Smooth muscle cell of the brain vasculature (primary cell): Measurements from ENCODE around the gene NUP42.
"Not testable (repeated sequence)": the region's sequence is repeated elsewhere in the genome, so short reads cannot be mapped to it uniquely, and the experiment has no call there.

ENCODE experiments used
- DNase-seq: peaks from one replicate; pipeline ENCODE4 v3.0.0-alpha.2; 2012; ENCODE audit warnings: low read depth, low spot score

Gene NUP42

DNA sequence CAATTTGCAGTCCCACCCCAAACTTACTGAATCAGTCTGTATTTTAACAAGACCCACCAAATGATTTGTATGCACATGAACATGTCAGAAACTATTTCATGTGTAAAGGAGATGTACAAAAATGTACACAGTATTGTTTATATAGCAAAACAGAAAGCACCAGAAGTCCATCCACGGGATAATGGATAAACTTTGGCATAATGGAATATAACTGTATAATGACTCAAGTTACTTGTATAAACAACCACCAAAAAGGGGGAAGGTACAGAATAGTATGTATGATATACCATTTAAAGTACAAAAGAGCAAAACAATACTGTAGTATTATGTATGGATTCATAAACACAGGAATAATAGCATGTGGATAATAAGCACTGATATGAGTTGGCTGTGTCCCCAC lies 22.4 kb downstream of the NUP42 start:
- no peak for DNase-seq

DNA sequence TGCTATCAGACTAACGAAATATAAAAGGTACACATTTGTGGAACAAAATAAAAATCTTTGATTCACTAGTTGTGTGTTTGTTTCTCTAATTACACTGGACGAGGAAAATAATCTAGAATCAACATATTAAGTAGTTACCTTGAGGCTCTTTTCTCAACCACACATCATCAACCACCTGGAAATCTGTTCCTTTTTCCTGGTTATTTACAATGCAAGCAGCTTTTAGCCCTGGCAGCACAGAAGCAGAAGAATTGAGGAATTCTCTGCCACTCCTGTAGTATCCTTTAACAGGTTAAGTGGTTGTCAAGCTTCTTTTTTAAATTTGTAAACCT lies 23.7 kb downstream of the NUP42 start:
- DNase-seq: no peak

DNA sequence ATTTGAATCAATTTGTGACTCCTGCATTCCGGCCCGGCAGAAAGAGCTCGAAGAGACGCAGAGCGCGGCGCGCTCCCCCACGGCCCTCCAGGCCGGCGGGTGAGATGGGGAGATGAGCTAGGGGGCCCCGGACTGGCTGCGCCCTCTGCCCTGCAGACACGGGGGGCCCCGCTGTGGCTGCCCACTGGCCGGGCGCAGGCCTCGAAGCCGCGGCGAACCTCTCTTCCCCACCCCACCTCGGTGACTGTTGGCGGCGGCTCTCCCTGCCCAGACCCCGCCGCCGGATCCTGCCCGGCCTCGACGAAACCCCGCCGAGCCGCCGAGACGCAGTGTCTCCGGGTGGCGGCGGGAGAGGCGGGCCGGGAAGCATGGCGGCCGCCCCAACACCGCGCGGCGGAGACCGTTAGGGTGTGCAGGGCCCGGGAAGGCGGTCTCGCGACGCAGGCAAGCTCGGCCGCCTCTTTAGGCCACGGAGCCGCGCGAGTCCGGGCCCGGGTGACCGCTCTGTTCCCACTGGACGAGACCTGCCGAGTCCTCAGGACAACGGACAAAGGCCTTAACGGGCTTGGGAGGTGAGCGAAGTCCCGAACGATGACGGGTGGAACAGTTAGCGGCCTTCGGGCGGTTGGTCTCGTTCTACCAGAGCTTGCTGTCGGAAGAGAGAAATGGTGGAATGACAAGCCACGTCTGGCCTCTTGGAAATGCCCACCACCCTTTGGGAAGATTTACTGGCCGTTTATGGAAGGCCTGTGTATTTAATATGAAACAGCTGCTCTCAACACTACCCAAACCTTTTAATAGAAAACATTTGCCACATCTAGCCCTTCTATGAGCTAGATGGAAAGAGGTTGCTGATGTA lies 24.3 kb downstream of the NUP42 start:
- no peak for DNase-seq

DNA sequence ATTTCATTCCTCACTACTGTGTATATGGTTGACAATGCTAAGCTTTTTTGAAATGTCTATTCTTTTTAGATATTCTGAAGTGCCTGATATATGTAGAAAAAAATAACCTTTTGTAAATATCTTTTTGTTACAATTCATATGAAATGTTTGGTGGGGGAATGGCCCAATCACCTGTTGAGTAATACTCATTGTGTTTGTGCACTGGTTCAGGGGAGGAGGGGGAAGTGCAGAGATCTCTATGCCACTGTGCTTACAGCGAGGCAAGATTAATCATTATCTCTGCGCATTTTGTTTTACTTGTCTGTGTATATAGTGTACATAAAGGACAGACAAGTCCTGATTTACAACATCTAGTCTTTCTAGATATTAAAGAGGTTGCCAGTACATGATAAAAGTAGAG lies 25.2 kb downstream of the NUP42 start:
- no peak for DNase-seq

DNA sequence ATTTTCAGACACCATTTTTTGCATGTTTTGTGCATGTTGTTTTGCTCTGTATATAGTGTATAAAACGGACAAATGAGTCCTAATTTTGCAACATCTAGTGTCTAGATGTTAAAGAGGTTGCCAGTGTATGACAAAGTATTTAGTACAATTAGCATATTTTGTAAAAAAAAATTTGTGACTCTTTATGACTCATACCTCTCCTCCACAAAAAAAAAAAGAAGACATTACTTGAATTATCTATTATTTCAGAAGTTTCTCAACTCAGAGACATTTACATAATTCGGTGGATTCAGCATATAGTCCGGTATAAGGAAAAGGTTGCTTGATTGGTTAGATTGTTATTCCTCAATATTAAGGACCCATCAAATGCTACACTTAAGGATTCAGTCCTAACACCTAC lies 26.0 kb downstream of the NUP42 start:
- no peak for DNase-seq

DNA sequence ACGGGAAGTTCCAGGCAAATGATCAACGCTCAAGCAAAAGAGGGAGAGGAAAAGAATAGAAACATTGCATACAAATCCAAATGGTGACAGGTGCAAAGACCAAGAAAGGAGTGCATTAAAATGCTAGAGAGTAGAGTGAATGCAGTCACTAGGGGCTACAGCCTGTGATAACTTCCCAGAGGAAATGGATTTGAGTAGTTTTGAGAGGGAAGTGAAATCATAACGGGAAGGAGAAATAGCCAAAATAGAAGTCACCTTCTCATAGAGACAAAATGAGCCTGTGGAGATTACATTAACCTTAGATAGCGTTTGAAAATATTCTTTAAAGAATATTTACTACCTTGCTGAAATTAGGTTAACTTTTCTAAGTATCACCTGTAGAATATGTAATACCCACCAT lies 26.5 kb downstream of the NUP42 start:
- no peak for DNase-seq

DNA sequence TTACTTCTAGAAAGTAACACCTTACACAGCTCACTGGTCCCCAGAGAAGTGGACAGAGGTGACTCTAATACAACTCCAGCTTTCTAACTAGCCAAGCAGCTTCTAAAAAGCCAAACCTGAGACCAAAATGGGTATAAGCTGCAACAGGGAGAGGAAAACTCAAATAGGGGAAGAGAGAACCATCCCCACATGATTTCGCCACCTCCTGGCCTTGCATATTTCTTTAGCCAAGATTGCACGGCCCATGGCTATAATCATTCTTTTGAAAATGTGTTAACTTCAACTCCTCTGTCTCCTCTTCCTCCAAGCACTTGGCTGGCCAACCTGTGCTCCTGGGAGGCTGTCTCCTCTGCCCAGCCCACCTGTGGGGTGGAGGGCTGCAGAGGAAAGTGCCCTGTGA lies 28.7 kb downstream of the NUP42 start:
- no peak for DNase-seq

DNA sequence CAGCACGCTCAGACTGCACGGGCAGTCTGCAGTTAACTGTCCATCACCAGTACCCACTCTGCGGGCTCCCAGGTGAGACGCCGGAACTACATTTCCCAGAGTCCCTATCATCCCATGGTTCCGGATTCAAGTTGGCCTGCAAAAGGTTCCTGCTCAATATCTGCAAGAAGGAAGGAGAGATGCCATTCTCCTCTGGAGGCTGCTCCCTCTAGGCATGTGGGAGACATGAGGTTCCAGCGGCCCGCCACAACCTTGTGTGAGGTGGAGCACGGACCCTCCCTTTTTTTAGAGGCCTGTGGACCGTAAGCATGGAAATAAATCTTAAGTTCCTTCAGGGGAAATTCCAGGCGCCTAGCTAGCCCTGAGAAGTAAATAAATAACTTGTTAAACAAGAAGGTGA lies 29.7 kb downstream of the NUP42 start:
- no peak for DNase-seq

DNA sequence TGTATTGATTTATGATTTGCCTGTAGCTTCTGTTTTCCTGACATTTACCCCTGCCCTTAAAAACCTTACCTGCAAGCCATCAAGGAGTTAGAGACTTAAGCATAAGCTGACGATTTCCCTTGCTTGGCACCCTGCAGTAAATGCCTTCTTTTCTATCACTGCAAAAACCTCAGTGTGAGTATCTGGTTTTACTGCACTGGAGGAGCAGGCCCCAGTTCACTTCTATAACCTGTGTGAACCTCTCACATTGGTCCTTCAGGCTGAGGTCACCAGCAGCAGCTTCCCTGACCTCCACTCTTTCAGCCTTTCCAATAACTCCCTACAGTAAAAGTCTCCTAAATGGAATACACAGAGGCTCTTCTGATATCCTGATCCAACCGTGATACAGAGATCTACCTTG lies 30.5 kb downstream of the NUP42 start:
- no peak for DNase-seq

DNA sequence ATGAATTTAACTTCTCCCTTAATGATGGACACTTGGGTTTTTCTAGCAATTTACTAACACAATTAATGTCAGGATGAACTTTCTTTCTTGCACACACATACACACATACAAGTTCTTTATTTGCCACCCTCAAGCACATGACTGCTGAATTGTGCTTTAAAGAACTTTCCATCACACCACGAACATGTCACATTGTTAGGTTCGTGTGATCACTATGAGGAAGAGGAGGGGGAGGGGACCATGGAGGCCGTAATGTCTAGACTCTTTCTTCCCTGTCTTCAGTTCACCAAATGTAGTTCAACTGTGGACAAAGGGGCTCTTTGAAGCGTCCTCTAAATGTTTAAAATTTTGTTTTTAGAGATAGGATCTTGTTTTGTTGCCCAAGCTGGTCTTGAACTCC lies 31.0 kb downstream of the NUP42 start:
- DNase-seq: no peak

DNA sequence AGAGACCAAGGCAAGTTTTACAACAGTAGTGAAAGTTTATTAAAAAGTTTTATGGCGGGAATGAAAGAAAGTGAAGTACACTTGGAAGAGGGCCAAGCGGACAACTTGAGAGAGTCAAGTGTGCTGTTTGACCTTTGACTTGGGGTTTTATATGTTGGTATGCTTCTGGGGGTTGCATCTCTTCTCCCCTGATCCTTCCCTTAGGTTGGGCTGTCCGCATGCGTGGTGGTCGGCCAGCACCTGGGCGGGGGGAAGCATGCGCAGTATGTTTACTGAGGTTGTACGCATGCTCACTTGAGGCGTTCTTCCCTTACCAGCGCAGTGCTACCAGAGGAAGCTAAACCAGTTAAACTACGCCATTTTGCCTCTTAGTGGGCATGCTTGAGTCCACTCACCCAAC lies 31.9 kb downstream of the NUP42 start:
- no peak for DNase-seq

DNA sequence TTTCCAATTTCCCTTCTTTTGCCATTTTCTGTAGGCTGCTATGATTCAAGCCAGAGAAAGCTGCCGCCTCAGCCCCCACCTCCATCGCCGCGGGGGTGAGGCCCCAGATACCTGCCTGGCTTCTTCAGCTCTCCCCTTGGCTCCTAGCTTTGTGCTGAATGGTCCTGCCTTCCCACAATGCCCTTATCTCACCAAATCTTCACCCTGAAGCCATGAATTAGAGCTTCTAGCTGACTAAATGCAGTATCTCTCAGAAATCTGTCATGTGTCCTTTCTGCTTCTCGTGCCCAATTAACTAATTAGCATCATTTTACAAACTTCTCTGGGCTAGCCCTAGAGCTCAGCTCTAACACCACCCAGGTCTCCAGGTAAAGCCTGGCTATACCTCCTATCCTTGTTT lies 32.6 kb downstream of the NUP42 start:
- no peak for DNase-seq

DNA sequence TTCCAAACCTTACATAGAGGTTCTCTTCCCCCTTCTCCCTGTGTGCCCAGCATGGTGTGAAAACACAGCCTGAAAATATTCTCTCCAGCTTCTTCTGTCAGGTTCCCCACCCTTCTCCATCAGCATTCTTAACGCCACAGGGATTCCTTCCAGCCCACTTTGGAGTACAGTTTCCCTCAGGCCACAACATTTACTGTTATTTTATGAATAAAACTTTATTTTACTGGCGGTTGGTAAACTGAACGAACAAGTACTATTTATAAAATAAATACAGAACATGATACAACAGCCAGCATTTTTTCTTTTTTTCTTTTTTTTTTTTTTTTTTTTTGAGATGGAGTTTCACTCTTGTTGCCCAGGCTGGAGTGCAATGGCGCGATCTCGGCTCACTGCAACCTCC lies 33.1 kb downstream of the NUP42 start:
- DNase-seq: no peak

DNA sequence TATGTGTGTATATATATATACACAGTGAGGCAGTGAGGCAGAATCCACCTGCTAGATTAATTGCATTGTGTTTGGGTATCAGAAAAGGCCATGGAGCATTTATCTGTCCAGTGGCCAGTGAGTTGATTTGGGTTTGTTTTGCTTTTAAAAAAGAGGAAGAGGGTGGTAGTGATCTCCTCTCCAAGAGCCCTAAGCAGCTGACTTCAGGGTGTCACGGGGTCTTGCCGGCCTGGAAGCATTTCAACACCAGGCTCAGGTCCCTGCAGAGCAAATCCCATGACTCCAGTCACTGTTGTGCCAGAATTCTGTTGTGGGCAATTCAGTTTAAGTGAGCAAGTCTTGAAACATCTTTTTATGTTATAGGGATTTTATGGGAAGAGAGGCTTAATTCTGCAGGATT lies 34.2 kb downstream of the NUP42 start:
- DNase-seq: no peak

DNA sequence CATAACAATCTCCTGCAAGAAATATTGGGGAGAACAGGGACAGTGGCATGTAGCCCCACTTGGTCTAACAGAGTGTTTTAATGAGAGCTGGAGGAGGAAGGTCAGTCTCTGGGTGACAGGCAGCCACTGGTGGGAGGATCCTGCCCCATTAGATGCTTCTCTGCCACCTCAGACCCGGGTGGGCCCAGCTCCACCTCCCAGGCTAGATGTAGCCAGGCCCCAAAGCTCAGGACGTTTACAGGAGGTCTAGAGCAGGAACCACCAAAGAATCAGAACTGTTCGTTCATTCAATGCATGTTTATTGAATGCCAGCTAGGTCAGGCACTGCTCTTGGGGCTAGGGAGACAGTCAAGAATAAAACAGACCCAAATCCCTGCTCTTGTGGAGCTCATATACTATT lies 36.3 kb downstream of the NUP42 start:
- no peak for DNase-seq

DNA sequence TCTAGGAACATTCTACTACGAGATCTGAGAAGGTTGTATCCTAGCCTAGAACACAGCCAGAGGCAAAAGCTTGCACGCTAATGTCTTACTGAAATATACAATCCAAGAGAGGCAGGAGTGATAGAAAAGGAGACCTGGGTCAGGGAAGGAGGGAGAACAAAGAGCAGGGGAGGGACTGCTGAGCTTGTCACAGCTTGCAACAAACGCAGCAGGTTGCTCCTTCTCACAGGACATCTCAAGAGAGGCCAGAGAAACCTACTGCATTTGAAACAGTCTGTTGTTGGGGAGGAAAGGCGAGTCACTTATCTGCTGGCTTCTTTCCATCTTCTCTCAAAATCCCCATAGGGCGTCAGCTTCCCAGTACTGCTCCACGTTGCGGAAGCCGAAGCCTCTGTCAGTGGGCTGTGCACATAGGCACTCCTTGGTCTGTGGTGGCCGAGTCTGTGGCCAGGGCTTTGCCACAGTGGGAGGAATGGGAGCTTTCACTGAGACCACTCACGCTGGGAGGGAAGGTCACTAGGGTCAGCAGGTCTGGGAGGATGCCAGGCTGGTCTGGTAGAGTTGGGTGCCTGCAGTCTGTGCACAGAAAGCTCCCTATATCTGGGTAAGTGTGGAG lies 39.0 kb downstream of the NUP42 start:
- no peak for DNase-seq

DNA sequence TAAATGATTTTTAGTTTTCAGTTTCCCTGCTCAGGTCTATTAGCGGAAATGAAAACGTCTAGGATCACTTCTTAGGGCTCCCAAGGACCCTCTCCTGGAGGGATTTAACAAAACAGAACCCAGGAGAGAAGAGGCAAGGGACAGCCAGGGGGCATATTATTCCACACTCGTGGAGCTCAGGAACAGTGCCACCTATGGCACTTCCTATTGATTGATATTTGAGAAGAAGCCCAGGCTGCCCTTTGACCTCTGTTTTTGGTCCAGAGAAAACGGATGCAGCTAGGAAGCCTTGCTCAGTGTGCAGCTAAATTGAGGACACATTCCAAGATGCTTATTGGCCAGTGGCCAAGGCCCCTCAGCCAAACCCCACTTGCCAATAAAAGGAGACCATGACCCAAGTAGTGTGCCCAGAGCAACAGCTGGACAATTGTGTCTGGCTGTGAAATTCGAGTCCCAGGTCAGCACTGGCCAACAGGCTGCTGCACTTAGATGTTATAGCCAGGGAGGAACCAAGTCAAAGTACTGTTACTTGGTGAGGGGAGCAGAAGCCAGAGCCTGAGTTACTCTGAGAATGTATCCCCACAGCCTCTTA lies 40.7 kb downstream of the NUP42 start:
- DNase-seq: no peak

DNA sequence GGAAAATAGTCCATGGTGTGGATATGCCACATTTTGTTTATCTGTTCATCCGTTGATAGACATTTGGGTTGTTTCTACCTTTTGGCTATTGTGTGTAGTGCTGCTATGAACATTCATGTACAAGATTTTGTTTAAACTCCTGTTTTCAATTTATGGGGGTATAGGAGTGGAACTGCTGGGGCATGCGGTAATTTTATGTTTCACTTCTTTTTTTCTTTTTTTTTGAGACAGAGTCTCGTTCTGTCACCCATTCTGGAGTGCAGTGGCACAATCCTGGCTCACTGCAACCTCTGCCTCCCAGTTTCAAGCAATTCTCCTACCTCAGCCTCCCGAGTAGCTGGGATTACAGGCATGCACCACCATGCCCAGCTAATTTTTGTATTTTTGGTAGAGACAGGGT lies 42.5 kb downstream of the NUP42 start:
- not testable (repeated sequence) for DNase-seq

DNA sequence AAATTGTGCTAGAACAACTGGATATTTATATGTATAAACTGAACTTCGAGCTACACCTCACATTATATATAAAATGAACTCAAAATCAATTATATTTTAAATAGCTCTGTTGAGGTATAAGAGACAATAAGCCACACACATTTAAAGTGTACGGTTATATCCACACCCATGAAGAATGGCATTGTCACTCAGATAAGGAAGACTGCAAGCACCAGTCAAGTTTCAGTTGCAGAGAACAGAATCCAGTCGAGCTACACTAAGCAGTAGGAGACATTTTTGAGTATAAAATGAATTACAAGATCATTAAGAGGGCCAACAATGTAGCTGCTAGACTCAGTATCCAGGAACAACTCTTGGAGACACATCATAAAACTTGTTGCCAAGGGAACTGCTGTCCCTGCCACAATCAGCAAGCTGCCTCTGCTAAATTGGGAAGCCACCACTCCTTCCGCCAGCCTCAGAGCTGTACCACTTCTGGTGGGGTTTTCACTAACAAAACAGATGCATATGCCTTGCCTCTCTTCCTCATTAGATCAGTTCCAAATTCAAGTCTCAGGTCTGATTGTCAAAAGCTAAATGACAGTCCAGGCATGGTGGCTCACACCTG lies 45.1 kb downstream of the NUP42 start:
- DNase-seq: no peak

DNA sequence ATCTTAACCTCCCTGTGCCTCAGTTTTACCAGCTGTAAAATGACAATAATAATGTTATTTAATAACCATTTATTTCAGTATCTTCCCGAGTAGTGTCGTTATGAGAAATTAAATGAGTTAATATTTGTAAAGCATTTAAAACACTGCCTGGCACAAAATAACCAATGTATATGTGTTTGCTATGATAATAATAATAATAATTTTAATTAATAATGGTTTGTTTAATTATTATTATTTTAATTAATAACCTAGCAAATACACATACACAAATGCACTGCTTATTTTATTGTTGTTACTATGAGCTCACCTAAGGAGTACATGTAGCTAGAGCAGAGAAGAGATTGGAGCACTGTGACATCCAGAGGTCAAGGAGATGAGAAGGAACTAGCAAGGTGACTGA lies 46.6 kb downstream of the NUP42 start:
- DNase-seq: no peak

DNA sequence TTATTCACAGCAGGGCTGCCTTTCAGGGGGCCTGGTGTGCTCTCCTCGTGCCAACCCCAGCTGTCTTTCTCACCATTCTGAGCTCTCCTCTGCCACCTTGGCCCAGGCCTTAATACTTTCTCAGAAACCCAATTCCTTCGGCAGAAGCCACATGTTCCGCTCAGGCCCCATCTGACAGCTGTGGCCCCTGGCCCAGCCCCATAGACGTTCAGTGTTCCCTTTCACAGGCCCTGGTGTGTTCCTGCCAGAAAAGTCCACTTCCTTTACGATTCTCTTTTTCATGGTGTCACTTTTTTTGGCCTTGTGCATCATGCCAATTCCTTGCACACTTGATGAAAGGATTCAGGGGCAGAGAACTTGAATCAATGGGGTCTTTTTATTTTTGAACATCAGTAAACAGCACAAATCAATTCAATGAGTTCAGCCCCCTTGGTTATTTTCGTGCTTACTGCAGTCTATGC lies 48.8 kb downstream of the NUP42 start:
- no peak for DNase-seq

DNA sequence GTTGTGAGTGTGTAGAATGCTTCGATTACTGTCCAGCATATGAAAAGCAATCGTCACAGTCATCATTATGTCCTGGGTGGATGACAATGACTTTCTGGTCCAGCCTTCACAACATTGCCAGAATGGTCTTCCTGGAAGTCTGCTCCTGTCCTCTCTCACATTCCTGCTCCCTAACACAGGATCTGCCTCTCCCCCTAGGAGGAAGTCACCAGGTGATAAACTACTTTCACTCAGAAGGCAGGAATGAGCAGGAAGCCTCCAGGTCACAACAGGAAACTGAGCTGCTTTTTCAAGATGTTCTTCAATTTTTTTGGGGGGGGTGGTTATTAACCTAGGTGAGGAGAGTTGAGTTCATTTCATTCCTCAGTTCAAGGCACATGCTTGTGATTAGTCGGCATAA lies 51.1 kb downstream of the NUP42 start:
- DNase-seq: no peak
